ENCODE results near the gene RGS6.

Gene RGS6

DNA sequence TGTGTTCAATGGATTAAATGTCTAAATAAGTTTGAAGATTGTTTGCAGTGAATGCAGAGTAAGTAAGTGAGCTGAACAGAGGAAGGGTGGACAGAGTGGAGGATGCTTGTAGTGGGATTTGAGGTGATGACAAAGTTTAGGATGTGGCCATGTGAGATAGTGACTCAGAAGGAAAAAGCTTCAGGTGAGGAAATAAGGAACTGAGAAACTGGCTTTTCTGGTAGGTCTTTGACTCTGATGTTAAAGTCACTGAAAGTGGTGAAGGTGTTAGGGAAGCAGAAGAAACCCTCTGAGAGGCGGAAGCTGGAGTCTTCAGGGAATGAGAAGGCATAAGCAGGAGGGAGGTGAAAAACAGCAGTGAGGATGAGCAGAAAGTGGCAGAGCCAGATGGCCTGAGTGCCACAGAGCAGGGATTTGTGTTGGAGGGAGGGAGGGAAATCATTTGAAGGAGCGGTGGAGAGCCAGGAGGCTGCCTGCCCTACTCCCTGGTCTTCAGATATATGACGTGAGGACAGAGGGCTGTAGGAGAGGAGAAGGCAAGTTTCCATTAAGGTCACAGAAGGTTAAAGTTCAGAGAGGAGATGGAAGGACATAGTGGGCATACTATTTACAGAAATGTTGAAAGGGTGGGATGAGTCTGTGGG lies 24.8 kb downstream of the RGS6 start:
- no peak for DNase-seq (ENCODE audit: extremely low read depth, low read depth)
- TF ChIP-seq, protein P1, sequence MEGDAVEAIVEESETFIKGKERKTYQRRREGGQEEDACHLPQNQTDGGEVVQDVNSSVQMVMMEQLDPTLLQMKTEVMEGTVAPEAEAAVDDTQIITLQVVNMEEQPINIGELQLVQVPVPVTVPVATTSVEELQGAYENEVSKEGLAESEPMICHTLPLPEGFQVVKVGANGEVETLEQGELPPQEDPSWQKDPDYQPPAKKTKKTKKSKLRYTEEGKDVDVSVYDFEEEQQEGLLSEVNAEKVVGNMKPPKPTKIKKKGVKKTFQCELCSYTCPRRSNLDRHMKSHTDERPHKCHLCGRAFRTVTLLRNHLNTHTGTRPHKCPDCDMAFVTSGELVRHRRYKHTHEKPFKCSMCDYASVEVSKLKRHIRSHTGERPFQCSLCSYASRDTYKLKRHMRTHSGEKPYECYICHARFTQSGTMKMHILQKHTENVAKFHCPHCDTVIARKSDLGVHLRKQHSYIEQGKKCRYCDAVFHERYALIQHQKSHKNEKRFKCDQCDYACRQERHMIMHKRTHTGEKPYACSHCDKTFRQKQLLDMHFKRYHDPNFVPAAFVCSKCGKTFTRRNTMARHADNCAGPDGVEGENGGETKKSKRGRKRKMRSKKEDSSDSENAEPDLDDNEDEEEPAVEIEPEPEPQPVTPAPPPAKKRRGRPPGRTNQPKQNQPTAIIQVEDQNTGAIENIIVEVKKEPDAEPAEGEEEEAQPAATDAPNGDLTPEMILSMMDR (IDR thresholded peaks at IDR 0.05; ENCODE audit: low read depth, low read length): no peak

DNA sequence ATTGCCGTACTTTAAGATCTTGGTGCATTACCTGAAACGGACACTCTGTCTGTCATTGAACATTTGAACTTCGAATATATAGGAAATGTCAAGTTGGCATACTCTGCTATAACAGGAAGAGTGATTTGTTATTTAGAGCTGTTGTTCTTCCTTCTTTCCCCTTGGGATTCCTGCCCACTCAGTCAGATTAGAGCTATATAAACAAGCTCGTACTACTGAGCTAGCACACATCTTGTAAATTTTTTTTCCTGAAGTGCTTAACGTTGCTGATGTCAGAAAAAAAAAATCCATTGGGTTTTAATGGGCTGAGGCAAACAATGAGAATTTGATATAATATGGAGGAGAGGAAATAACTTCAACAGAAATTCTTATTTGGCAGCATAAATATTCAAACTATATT lies 26.8 kb downstream of the RGS6 start:
- DNase-seq (ENCODE audit: extremely low read depth, low read depth): no peak
- TF ChIP-seq, protein P1 (IDR thresholded peaks at IDR 0.05; ENCODE audit: low read depth, low read length): no peak

DNA sequence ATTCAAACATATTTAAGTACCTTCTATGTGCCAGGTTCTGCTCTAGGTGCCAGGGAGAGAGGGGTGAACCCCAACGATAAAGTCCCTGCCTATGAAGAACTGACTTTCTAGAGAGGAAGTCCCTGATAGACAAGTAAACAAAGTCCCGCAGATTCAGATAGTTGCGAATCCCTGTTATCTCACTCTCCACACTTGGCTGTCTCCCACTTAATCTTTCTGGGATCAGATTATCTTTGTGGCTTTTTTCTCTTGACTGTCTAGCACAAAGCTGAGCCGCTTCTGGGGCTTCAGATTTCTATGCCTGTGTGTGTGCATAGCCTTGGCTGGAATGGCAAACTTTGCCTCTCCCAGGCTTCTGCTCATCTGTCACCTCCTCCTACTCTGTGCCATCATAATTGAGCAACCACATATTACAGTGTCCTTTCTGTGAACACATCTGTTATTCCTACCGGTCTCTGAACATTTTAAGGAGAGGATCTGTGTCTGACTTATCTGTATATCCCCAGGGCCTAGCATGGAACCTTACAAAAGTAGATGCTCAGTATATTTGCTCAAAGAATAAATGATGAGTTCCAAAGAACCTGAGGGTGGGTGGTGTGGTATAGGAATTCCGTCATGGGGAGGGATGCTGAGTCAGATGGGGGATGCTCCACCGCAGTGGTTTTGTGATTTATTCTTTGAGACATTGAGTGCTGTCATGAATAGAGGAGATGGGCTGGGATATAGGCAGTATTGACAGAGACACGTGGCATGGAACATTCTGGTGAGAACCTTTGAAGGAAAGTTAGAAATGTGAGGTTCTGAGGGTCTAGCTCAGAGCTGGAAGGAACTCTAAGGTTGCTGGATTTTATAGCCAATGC lies 28.5 kb downstream of the RGS6 start:
- DNase-seq (ENCODE audit: extremely low read depth, low read depth): no peak
- TF ChIP-seq, protein P1 (IDR thresholded peaks at IDR 0.05; ENCODE audit: low read depth, low read length): no peak

DNA sequence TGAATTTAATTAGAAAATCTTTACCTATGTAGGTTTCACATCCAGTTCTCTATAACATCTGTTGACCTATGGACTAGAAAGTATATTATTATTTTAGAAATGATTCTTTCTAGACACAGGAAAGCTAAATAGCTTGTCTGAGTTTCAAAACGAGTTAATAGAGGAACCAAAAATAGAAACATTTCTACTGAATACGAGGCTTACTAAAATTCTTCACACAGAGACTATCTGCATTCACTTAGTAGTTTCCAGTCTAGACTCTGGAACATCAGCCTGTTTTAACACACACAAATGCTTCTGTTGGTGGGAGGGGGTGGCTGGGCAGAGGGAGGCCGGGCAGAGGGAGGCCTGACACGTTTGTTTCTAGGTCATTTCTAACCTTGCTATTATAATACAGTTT lies 29.7 kb downstream of the RGS6 start:
- DNase-seq (ENCODE audit: extremely low read depth, low read depth): no peak
- TF ChIP-seq, protein P1 (IDR thresholded peaks at IDR 0.05; ENCODE audit: low read depth, low read length): no peak

DNA sequence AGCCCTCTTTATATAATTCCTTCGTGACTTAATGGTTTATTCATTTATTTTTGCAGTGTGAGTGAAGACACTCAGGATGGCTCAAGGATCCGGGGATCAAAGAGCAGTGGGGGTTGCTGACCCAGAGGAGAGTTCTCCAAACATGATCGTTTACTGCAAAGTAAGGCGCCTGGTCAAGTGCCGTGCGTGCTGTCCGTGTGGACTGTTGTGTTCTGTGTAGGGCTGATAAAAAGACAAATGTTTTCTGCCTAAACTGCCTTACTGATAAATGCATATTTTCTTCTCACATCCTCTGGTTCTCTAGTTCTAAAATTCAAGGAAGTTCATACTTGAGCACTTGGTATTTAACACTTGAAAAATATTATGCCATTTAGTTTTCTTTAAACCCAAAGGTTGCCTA lies 32.5 kb downstream of the RGS6 start:
- DNase-seq (ENCODE audit: extremely low read depth, low read depth): no peak

DNA sequence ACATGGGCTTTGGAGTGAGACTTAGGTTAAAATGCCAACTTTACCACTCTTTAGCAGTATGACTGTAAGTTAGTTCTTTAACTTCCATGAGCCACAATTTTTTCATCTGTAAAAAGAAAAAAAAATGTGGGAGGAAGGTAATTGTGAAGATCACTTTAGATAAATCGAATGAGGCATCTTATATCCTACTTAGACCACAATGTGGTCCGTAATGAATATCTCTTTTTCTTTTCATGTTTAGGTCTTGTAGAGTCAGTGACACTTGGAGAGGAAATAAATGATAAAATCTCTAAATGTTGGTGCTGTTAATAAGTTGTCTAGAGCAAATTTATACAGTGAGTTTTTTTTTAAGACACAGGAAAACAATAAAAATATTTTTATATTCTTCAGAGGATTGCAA lies 34.3 kb downstream of the RGS6 start:
- TF ChIP-seq, protein P1 (IDR thresholded peaks at IDR 0.05; ENCODE audit: low read depth, low read length): no peak
- no peak for DNase-seq (ENCODE audit: extremely low read depth, low read depth)

More for the DNA sequence above, 32.5 kb downstream of the RGS6 start:
- TF ChIP-seq, protein P1 (IDR thresholded peaks at IDR 0.05; ENCODE audit: low read depth, low read length): no peak

DNA sequence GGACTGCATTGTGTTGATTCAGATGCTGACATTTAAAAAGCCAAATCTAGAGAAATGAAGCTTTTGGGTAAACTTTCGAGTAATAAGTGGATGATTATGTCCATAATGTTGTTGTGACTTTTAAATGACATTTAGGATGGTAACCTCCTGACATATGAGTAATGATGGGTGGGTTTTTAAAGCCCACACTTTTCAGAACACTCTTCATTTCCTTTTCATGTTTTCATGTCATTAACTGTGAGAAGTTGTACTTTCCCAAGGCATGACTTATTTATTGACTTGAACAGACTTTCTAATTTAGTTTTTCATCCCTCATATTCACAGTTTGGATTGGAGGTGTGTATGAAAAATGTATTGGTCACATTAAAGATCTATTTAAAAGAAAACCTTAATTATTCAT lies 35.5 kb downstream of the RGS6 start:
- DNase-seq (ENCODE audit: extremely low read depth, low read depth): no peak
- TF ChIP-seq, protein P1 (IDR thresholded peaks at IDR 0.05; ENCODE audit: low read depth, low read length): no peak
